Mononuclear cell (primary cell): ENCODE measurements around the gene RTP5. TPM values are rescaled to one million over a fixed set of nuclear protein-coding genes. Genes with fewer than 3 reads are reported as not detected.
"Not testable (repeated sequence)": the region's sequence is repeated elsewhere in the genome, so short reads cannot be mapped to it uniquely, and the experiment has no call there.

Source experiments
- H3K27me3 ChIP-seq: 2 replicates; pipeline ENCODE4 v1.6.0; 2011; ENCODE audit warnings: low read length, control low read depth; ENCODE audit not compliant: insufficient read depth
- H3K4me1 ChIP-seq: 2 replicates; pipeline ENCODE4 v1.5.1; 2011; ENCODE audit warnings: mild to moderate bottlenecking, low read length, control low read depth; ENCODE audit not compliant: insufficient read depth
- H3K4me3 ChIP-seq: 2 replicates; pipeline ENCODE4 v1.5.1; 2011; ENCODE audit warnings: mild to moderate bottlenecking, low read length, moderate library complexity
- H3K9me3 ChIP-seq: 2 replicates; pipeline ENCODE4 v1.5.1; 2011; ENCODE audit warnings: low read depth, mild to moderate bottlenecking, control low read depth, low read length
- total RNA-seq: library from RNA; depleted of rRNA; stranded (reverse); fragments of >200 nt; gene quantifications from one replicate; pipeline ENCODE4 v1.2.3, GENCODE V29; 2012

RTP5 gene
- total RNA-seq, 1 donor = 0.21 TPM

GRCh38 chr2:241870081-241870541 lies 582 bp downstream of the RTP5 start:
- H3K27me3 ChIP-seq = peaks cover 6% of the 10 kb centered on the region
- H3K4me3 ChIP-seq = no peak overlapping the region
- H3K9me3 ChIP-seq = no peaks in the 10 kb centered on the region
- peaks cover 47% of the 10 kb centered on the region for H3K4me1 ChIP-seq

GRCh38 chr2:241870611-241871537 lies 1.3 kb downstream of the RTP5 start:
- H3K9me3 ChIP-seq = no peaks in the 10 kb centered on the region
- H3K4me3 ChIP-seq = no peak overlapping the region
- no peaks in the 10 kb centered on the region for H3K27me3 ChIP-seq
- peaks cover 47% of the 10 kb centered on the region for H3K4me1 ChIP-seq

- Histone ChIP-seq H3K9me3 (no peaks in the 10 kb centered on the region), H3K27me3 (no peaks in the 10 kb centered on the region), H3K4me3 (no peak overlapping the region), H3K4me1 (peaks cover 42% of the 10 kb centered on the region)
These were observed 2.2 kb downstream of the RTP5 start for GRCh38 chr2:241871538-241872312.

DNA sequence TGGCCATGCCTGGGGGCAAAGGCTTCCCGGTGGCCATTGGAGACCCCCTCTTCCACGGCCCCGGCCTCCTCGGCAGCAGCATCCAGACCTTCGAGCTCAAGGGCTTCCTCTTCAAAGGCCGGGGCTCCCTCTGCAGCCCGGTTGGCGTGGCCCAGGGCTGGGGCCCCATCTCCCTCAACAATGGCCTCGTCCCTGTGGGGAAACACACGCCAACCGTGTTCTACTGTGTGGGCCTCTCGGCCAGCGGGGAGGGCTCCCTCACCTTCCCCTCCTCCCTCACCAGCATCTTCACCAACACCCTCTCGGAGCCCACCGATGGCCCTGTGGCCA lies 2.7 kb downstream of the RTP5 start:
- no peaks in the 10 kb centered on the region for H3K9me3 ChIP-seq
- no peak overlapping the region for H3K4me3 ChIP-seq
- no peaks in the 10 kb centered on the region for H3K27me3 ChIP-seq
- H3K4me1 ChIP-seq = peaks cover 36% of the 10 kb centered on the region

GRCh38 chr2:241873081-241873802 lies 3.7 kb downstream of the RTP5 start:
- peaks cover 27% of the 10 kb centered on the region for H3K4me1 ChIP-seq
- H3K27me3 ChIP-seq = no peaks in the 10 kb centered on the region
- no peaks in the 10 kb centered on the region for H3K9me3 ChIP-seq

DNA sequence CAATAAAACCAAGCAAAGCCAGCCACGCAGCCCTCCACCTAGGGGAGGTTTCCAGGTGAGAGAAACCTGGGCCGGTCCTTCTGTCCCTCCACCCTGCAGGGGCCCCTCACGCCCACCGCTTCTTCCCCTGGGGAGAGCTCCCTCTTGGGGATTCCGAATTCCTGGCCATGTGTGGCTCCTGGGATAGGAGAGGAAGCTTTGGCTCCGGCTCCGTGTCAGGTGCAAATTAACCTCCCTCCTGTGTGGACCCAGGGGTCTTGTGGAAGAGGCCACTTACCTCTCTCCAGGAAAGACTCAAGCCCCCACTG lies 4.2 kb downstream of the RTP5 start:
- Histone ChIP-seq H3K4me3 (no peak overlapping the region), H3K9me3 (no peaks in the 10 kb centered on the region), H3K4me1 (peaks cover 22% of the 10 kb centered on the region), H3K27me3 (no peaks in the 10 kb centered on the region)

More at GRCh38 chr2:241873081-241873802, 3.7 kb downstream of the RTP5 start:
- H3K4me3 ChIP-seq = no peak overlapping the region

DNA sequence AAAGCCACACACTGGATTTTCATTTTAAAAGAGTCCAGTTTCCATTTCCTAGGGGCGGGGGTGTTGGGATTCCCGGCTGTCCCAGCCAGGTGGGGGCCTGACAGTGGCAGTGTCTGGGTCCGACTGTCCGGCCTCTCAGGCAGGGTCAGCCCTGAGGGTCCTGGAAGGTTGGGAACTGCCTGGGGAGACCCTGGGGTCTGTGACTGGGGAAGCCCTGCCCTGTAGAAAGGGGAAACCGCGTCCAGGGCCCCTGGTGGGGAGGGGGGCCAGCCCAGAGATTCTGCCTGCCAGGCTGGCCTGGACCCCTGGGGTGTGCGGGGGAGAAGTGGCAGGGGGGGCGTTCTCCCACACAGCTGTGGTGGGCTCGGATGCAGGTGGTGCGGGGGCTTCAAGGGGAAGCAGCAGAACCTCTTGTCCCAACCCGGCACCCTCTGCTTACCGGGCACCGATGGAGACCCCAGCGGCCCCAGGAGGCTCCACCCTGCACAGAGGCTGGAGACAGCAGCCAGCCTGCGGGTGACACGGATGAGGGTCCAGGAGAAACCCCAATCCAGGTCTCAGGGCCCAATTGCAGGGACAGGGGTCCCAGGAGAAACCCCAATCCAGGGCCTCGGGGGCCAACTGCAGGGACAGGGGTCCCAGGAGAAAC lies 4.9 kb downstream of the RTP5 start:
- Histone ChIP-seq H3K9me3 (no peaks in the 10 kb centered on the region), H3K4me3 (no peak overlapping the region), H3K4me1 (peaks cover 20% of the 10 kb centered on the region)

GRCh38 chr2:241875754-241876527 lies 6.4 kb downstream of the RTP5 start:
- not testable (repeated sequence) for H3K9me3 ChIP-seq, H3K4me3 ChIP-seq, H3K27me3 ChIP-seq
- peaks cover 17% of the 10 kb centered on the region for H3K4me1 ChIP-seq

More for the DNA sequence above, 4.9 kb downstream of the RTP5 start:
- no peaks in the 10 kb centered on the region for H3K27me3 ChIP-seq

DNA sequence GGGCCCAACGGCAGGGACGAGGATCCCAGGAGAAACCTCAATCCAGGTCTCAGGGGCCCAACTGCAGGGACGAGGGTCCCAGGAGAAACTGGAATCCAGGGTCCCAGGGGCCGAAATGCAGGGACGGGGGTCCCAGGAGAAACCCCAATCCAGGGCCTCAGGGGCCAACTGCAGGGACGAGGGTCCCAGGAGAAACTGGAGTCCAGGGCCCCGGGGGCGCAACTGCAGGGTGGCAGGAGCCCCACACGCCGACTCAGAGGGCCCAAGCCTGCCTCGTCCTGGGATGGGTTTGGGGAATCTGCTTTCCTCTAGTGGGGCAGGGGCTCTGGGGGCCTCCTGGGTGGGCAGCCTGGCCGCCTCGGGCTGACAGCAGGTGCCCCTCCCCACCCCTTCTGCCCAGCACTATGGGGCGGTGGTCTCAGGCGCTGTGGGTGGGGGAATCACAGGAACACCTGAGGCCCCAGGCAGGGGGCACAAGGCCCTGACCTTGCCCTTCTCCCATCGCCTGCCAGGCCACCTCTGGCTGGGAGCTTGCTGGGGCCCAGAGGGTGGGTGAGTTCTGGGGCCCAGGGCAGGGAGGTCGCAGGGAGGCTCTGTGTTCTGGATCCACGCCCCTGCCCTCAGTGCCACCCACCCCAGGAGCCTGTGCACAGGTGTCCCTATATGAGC lies 7.1 kb downstream of the RTP5 start:
- H3K27me3 ChIP-seq = no peaks in the 10 kb centered on the region
- H3K4me1 ChIP-seq = peaks cover 13% of the 10 kb centered on the region
- no peak overlapping the region for H3K4me3 ChIP-seq
- H3K9me3 ChIP-seq = no peaks in the 10 kb centered on the region

DNA sequence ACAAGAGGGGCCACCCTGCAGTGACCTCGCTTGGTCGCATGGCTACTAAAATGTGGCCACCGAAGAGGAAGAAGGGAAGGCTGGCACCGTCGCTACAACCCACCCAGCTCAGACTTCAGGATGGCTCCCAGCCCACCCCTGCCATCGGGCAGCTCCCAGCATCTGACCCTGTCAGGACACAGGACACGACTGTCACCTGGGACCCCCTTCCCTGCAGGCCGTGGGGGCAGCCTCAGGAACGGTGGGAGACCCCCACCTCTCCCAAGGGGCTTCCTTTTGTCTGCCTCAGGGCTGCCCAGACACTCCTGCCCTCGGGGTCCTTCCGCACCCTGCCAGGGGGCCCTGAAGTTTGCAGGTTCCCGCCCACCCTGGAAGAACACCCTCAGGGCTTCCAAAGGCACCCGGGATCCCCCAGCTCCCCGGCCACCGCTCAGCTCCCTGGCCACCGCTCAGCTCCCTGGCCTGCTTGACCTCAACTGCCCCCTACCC lies 7.7 kb downstream of the RTP5 start:
- peaks cover 13% of the 10 kb centered on the region for H3K4me1 ChIP-seq
- H3K27me3 ChIP-seq = no peaks in the 10 kb centered on the region
- no peak overlapping the region for H3K4me3 ChIP-seq

GRCh38 chr2:241877989-241878970 lies 8.8 kb downstream of the RTP5 start:
- H3K4me1 ChIP-seq = peaks cover 21% of the 10 kb centered on the region
- H3K4me3 ChIP-seq = no peak overlapping the region
- no peaks in the 10 kb centered on the region for H3K9me3 ChIP-seq
- H3K27me3 ChIP-seq = no peaks in the 10 kb centered on the region

More for the DNA sequence above, 7.7 kb downstream of the RTP5 start:
- no peaks in the 10 kb centered on the region for H3K9me3 ChIP-seq

- H3K27me3 ChIP-seq = no peaks in the 10 kb centered on the region
- no peak overlapping the region for H3K4me3 ChIP-seq
- no peaks in the 10 kb centered on the region for H3K9me3 ChIP-seq
- H3K4me1 ChIP-seq = peaks cover 23% of the 10 kb centered on the region
These were observed 9.8 kb downstream of the RTP5 start for GRCh38 chr2:241879326-241879725.
